Measurements from ENCODE around the gene C17orf58.

DNA sequence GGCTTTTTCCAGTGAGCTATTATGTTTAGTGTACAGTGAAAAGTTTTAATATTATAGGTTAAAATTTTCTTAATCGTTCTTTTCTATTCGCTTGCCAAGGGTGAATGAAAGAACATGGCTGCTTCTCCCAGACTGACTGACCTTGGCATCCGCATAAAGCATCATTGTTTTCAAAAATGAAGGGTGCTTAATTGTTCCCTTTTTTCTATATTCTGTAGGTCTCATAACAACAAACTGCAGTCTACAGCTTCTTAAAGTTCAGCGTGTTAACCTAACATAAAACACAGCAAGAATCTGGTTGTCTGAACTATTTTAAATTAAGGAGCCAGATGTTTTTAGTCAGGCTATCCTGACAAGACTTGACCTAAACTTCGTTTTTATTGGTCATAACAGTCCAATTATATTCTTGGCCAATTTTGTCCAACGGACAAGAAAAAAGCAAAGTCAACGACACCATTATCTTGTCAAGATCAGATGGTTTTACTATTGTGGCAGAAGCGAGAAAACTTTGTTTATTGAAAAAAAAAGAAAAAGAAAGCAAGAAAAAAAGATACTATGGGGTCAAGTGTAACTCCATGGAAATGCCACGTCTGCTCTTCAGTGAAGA, 14.1 kb downstream of the C17orf58 start:
- TF ChIP-seq, protein P1, sequence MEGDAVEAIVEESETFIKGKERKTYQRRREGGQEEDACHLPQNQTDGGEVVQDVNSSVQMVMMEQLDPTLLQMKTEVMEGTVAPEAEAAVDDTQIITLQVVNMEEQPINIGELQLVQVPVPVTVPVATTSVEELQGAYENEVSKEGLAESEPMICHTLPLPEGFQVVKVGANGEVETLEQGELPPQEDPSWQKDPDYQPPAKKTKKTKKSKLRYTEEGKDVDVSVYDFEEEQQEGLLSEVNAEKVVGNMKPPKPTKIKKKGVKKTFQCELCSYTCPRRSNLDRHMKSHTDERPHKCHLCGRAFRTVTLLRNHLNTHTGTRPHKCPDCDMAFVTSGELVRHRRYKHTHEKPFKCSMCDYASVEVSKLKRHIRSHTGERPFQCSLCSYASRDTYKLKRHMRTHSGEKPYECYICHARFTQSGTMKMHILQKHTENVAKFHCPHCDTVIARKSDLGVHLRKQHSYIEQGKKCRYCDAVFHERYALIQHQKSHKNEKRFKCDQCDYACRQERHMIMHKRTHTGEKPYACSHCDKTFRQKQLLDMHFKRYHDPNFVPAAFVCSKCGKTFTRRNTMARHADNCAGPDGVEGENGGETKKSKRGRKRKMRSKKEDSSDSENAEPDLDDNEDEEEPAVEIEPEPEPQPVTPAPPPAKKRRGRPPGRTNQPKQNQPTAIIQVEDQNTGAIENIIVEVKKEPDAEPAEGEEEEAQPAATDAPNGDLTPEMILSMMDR (conservative IDR thresholded peaks at IDR 0.05; ENCODE audit: low read length) = no peak
- no peak for TF ChIP-seq EZH2phosphoT487 (IDR thresholded peaks at IDR 0.05; ENCODE audit: borderline replicate concordance)
